B cell (primary cell): ENCODE results near the gene QSOX1. TPM values are rescaled to one million over a fixed set of nuclear protein-coding genes. Genes with fewer than 3 reads are reported as not detected.

Experiments used
- ATAC-seq: fragments of 200-7000 bp; cut with Tn5 transposase; one replicate; pipeline ENCODE4 v1.10.0; 2021; ENCODE audit warnings: low read depth, mild to moderate bottlenecking, moderate number of reproducible peaks, moderate library complexity
- CTCF ChIA-PET: fragments of 350-600 bp; sonication (Branson Sonifier 250); formaldehyde crosslinking; loops from one replicate; lab custom pipeline; 2021; ENCODE audit warnings: antibody characterized with exemption, inconsistent platforms; lab: Charles Lee
- POLR2A ChIA-PET: fragments of 350-600 bp; sonication (Branson Sonifier 250); formaldehyde crosslinking; loops from one replicate; lab custom pipeline; 2021; ENCODE audit warnings: antibody characterized with exemption; lab: Charles Lee
- DNase-seq: peaks from one replicate; pipeline ENCODE4 v3.0.0; 2013
- H2AFZ ChIP-seq: 2 replicates; pipeline ENCODE4 v1.6.1; 2012; ENCODE audit warnings: mild to moderate bottlenecking, low read depth, low read length; ENCODE audit not compliant: insufficient read depth, poor library complexity, severe bottlenecking
- H3K27ac ChIP-seq, 2 donors: 1 replicate in 1 of 2; 2 replicates in 1 of 2; pipeline ENCODE4 v1.5.1; 2012 to 2013; ENCODE audit warnings: low read length in 2 of 2, mild to moderate bottlenecking in 2 of 2, moderate library complexity in 1 of 2
- H3K27me3 ChIP-seq, 4 experiments: fragments of 200-600 bp in 1 of 4; sonication (generic) in 1 of 4; replicated peaks in 1 of 4; 1 replicate in 2 of 4; 2 replicates in 2 of 4; pipeline versions ENCODE4 v1.6.1 to v1.7.0; 2013 to 2016; ENCODE audit warnings: low read length in 3 of 4, mild to moderate bottlenecking in 2 of 4, mixed read lengths in 1 of 4, moderate library complexity in 1 of 4; ENCODE audit not compliant: insufficient read depth in 4 of 4, control insufficient read depth in 3 of 4; ENCODE audit errors: control extremely low read depth in 1 of 4
- H3K36me3 ChIP-seq, 2 experiments: replicated peaks in 1 of 2; 1 replicate in 1 of 2; 2 replicates in 1 of 2; pipeline versions ENCODE4 v1.6.1 to v1.7.1; 2013; ENCODE audit warnings: low read length in 1 of 2; ENCODE audit not compliant: insufficient read depth in 2 of 2, control insufficient read depth in 1 of 2; ENCODE audit errors: control extremely low read depth in 1 of 2, extremely low read depth in 1 of 2
- H3K4me1 ChIP-seq, 2 donors: fragments of 200-600 bp in 1 of 2; sonication (generic) in 1 of 2; 1 replicate in 1 of 2; 2 replicates in 1 of 2; pipeline versions ENCODE4 v1.5.1 to v1.6.1; 2013 to 2017; ENCODE audit warnings: low read length in 2 of 2; ENCODE audit not compliant: control insufficient read depth in 2 of 2, insufficient read depth in 2 of 2
- H3K4me2 ChIP-seq: replicated peaks from 2 replicates; pipeline ENCODE3; 2012; ENCODE audit warnings: mild to moderate bottlenecking, low read depth, low read length; ENCODE audit not compliant: poor library complexity, severe bottlenecking
- H3K4me3 ChIP-seq, 5 experiments: fragments of 200-600 bp in 1 of 5; sonication (generic) in 1 of 5; 1 replicate in 3 of 5; 2 replicates in 2 of 5; pipeline versions ENCODE4 v1.5.1 to v1.7.0; 2011 to 2016; ENCODE audit warnings: low read length in 4 of 5, mild to moderate bottlenecking in 4 of 5, low read depth in 2 of 5, control low read depth in 1 of 5, moderate library complexity in 1 of 5; ENCODE audit not compliant: insufficient read depth in 1 of 5; ENCODE audit errors: control extremely low read depth in 1 of 5, extremely low read depth in 1 of 5
- H3K79me2 ChIP-seq: fragments of 200-600 bp; sonication (generic); one replicate; pipeline ENCODE4 v1.6.0; 2016; ENCODE audit warnings: low read length; ENCODE audit not compliant: control insufficient read depth, insufficient read depth
- H3K9ac ChIP-seq: fragments of 200-600 bp; sonication (generic); 2 replicates; pipeline ENCODE4 v1.6.1; 2017; ENCODE audit warnings: mild to moderate bottlenecking, low read length, moderate library complexity
- H3K9me3 ChIP-seq, 3 donors: one replicate each; pipeline versions ENCODE4 v1.6.1 to v1.7.1; 2013; ENCODE audit warnings: low read length in 2 of 3; ENCODE audit not compliant: control insufficient read depth in 2 of 3, insufficient read depth in 1 of 3; ENCODE audit errors: control extremely low read depth in 1 of 3
- H4K20me1 ChIP-seq: 2 replicates; pipeline ENCODE4 v1.6.0; 2012; ENCODE audit warnings: mild to moderate bottlenecking, low read length; ENCODE audit not compliant: insufficient read depth, control insufficient read depth, poor library complexity, severe bottlenecking
- H3K27ac Mint-ChIP-seq: one replicate; pipeline ENCODE4 v1.8.0; 2021; ENCODE audit warnings: mixed read lengths
- H3K27me3 Mint-ChIP-seq: one replicate; pipeline ENCODE4 v1.8.0; 2021; ENCODE audit warnings: mixed read lengths
- H3K4me1 Mint-ChIP-seq: one replicate; pipeline ENCODE4 v1.8.0; 2021; ENCODE audit warnings: mixed read lengths
- H3K4me3 Mint-ChIP-seq: one replicate; pipeline ENCODE4 v1.8.0; 2021; ENCODE audit warnings: mixed read lengths
- H3K9me3 Mint-ChIP-seq: one replicate; pipeline ENCODE4 v1.8.0; 2022; ENCODE audit warnings: mixed read lengths; ENCODE audit not compliant: insufficient read depth
- EZH2 ChIP-seq: IDR thresholded peaks from 2 replicates; pipeline ENCODE4 v1.6.1; 2012; ENCODE audit warnings: borderline replicate concordance, low read depth, mild to moderate bottlenecking, moderate library complexity, low read length; ENCODE audit not compliant: insufficient read depth, poor library complexity, severe bottlenecking
- WGBS: methylation state at CpG from one replicate; pipeline ENCODE4 v1.1.5; 2013; ENCODE audit warnings: missing lambda C conversion rate; ENCODE audit not compliant: insufficient coverage; 5-methylcytosine and 5-hydroxymethylcytosine counted together
- intact Hi-C: fragments of 100-400 bp; cut with micrococcal nuclease; formaldehyde crosslinking; loops from one replicate; pipeline ENCODE4 v1.10.0; 2022
- polyA plus RNA-seq: library from polyadenylated mRNA; depleted of rRNA; stranded (reverse); fragments of >200 nt; gene quantifications from 2 replicates; pipeline ENCODE4 v1.2.3, GENCODE V29; 2012
- total RNA-seq, 2 donors: library from RNA; stranded (reverse); fragments of 120-200 nt in 1 of 2; gene quantifications; 1 replicate in 1 of 2; 2 replicates in 1 of 2; pipeline versions ENCODE4 v1.2.3 to v1.2.4, GENCODE V29; 2013 to 2022
- TF ChIP-seq, protein P1 (sequence below): fragments of 200-600 bp; IDR thresholded peaks from one replicate; pipeline ENCODE4 v1.8.0; 2022; ENCODE audit warnings: antibody characterized with exemption, mild to moderate bottlenecking

The QSOX1 gene
- total and polyA plus RNA-seq, 2 donors (not counting 1 experiment from before 2014, with no cell fraction given) = 11.4 to 20.6 TPM

DNA sequence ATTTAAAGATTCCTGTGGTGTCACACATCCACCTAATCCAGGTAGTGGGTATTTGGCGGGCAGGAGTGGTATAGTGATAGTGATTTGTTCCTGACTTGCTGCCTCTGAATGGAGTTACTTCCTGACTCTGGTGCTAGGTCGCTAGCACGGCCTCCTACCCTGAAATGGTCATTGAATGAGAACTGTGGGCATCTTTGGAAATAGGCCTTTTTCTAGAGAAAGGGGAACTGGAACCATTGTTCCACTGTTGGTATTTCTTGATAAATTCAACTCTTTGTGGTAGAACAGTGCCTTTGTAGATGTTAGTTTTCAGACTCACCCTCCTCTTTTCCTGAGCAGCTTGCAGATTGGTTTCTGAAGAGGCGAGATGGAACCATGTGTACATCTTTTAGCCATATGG, 1.5 kb downstream of the QSOX1 start:
- 84% methylated on average over 3 of the region's 4 CpGs for WGBS
- H2AFZ ChIP-seq = peak overlapping the region; percentile 16
- H3K4me3 ChIP-seq = no peak overlapping the region
- H3K27ac Mint-ChIP-seq = no peak overlapping the region
- CTCF ChIA-PET = interaction anchor here (3.7 kb wide), 1 partner anchor 23 kb away, joined by 16 read pairs; no protein-coding TSS in a partner anchor
- H3K4me1 ChIP-seq = peaks cover 22 to 25% of the 10 kb centered on the region in 2 donors
- H3K9me3 ChIP-seq = no peaks in the 10 kb centered on the region
- peak overlapping the region; percentile 66 for H3K4me3 Mint-ChIP-seq
- intact Hi-C loops = loop anchor here (1.0 to 5.0 kb wide), 2 partner anchors 72 to 1871 kb away; no protein-coding TSS in a partner anchor
- peak overlapping the region; percentile 20 for H3K4me2 ChIP-seq
- peak; percentile 24 for DNase-seq
- H3K9me3 Mint-ChIP-seq = no peaks in the 10 kb centered on the region
- no peak overlapping the region for H3K27ac ChIP-seq
- TF ChIP-seq, protein P1, sequence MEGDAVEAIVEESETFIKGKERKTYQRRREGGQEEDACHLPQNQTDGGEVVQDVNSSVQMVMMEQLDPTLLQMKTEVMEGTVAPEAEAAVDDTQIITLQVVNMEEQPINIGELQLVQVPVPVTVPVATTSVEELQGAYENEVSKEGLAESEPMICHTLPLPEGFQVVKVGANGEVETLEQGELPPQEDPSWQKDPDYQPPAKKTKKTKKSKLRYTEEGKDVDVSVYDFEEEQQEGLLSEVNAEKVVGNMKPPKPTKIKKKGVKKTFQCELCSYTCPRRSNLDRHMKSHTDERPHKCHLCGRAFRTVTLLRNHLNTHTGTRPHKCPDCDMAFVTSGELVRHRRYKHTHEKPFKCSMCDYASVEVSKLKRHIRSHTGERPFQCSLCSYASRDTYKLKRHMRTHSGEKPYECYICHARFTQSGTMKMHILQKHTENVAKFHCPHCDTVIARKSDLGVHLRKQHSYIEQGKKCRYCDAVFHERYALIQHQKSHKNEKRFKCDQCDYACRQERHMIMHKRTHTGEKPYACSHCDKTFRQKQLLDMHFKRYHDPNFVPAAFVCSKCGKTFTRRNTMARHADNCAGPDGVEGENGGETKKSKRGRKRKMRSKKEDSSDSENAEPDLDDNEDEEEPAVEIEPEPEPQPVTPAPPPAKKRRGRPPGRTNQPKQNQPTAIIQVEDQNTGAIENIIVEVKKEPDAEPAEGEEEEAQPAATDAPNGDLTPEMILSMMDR = no peak
- no peak for TF ChIP-seq EZH2
- H3K36me3 ChIP-seq = no peaks in the 10 kb centered on the region
- H3K27me3 Mint-ChIP-seq = no peaks in the 10 kb centered on the region
- peaks cover 26% of the 10 kb centered on the region for H3K4me1 Mint-ChIP-seq
- H3K79me2 ChIP-seq = peaks cover 21% of the 10 kb centered on the region
- no peaks in the 10 kb centered on the region for H3K27me3 ChIP-seq
- no peak overlapping the region for H3K9ac ChIP-seq
- no peak for ATAC-seq
- H4K20me1 ChIP-seq = no peaks in the 10 kb centered on the region
- POLR2A ChIA-PET = no interaction called here

DNA sequence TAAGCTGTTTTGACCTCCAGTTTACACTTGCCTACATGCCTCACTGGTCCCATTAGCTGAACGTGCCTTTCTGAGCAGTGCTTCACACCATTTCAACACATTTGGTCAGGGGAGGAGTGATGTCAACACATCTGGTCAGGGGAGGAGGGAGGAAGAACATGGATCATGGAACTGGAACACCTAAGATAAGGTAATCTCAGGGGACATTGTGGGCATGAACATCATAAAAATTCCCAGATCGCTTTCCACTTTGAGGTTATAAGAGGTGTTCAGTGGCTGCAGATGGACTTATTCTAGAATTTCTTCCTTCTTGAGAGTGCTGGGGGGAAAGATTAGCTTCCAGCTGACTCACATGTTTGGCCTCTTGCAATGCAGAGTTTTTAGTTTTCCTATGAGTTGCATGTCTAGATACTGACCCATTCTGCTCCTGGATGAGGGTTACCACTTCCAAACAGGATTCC, 2.0 kb downstream of the QSOX1 start:
- Histone ChIP-seq H4K20me1 (no peaks in the 10 kb centered on the region), H3K9me3 (no peaks in the 10 kb centered on the region), H3K79me2 (peaks cover 21% of the 10 kb centered on the region), H3K27ac (no peak overlapping the region), H3K4me2 (peak overlapping the region; percentile 20), H3K4me3 (no peak overlapping the region), H3K4me1 (peaks cover 22 to 25% of the 10 kb centered on the region in 2 donors), H2AFZ (peak overlapping the region; percentile 16), H3K27me3 (no peaks in the 10 kb centered on the region), H3K36me3 (no peaks in the 10 kb centered on the region), H3K9ac (no peak overlapping the region)
- Mint-ChIP-seq H3K9me3 (no peaks in the 10 kb centered on the region), H3K27me3 (no peaks in the 10 kb centered on the region), H3K4me1 (peaks cover 26% of the 10 kb centered on the region), H3K4me3 (peak overlapping the region; percentile 66), H3K27ac (no peak overlapping the region)
- 100% methylated on average over 1 of the region's 2 CpGs for WGBS
- ATAC-seq = no peak
- ChIA-PET CTCF (interaction anchor here (3.7 kb wide), 1 partner anchor 22 kb away, joined by 16 read pairs; no protein-coding TSS in a partner anchor), POLR2A (no interaction called here)
- TF ChIP-seq EZH2 = no peak
- TF ChIP-seq, protein P1 = no peak
- no peak for DNase-seq
- intact Hi-C loops = loop anchor here (1.0 to 5.0 kb wide), 2 partner anchors 72 to 1871 kb away; no protein-coding TSS in a partner anchor
